GM12864 (cell line): ENCODE measurements around the gene TRPM3.

Experiments used
- DNase-seq: peaks from one replicate; pipeline ENCODE4 v3.0.0-alpha.2; 2011; ENCODE audit warnings: low read depth
- H3K4me3 ChIP-seq: 2 replicates; pipeline ENCODE4 v1.5.1; 2011; ENCODE audit warnings: mild to moderate bottlenecking, low read depth, low read length, control low read depth
- TF ChIP-seq, protein P1 (sequence below): IDR thresholded peaks from 2 replicates; pipeline ENCODE4 v1.5.1; 2011; ENCODE audit warnings: low read depth, mild to moderate bottlenecking, moderate library complexity, low read length, control low read depth, inconsistent platforms; ENCODE audit errors: missing control alignments

TRPM3 gene

DNA sequence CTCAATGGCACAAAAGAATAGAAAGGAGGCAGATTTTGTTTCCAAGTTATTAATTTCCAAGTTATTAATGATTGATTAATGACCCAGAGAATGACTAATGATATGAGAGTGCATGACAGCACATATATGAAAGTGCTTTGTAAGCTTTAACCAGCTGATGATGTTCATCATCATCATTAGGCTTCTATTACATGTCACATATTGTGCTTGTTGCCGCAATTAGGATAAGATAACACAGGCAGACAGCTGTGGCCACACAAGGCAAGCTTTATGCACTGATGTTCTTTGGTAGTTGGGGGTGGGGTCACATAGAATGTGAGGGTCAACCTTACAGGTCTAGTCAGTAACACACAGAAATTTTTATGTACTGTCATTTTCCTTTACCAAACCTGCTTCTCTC lies 219.7 kb downstream of the TRPM3 start:
- no peak for DNase-seq
- TF ChIP-seq, protein P1, sequence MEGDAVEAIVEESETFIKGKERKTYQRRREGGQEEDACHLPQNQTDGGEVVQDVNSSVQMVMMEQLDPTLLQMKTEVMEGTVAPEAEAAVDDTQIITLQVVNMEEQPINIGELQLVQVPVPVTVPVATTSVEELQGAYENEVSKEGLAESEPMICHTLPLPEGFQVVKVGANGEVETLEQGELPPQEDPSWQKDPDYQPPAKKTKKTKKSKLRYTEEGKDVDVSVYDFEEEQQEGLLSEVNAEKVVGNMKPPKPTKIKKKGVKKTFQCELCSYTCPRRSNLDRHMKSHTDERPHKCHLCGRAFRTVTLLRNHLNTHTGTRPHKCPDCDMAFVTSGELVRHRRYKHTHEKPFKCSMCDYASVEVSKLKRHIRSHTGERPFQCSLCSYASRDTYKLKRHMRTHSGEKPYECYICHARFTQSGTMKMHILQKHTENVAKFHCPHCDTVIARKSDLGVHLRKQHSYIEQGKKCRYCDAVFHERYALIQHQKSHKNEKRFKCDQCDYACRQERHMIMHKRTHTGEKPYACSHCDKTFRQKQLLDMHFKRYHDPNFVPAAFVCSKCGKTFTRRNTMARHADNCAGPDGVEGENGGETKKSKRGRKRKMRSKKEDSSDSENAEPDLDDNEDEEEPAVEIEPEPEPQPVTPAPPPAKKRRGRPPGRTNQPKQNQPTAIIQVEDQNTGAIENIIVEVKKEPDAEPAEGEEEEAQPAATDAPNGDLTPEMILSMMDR = no peak
- H3K4me3 ChIP-seq = no peak overlapping the region

- TF ChIP-seq, protein P1 = no peak
- no peak overlapping the region for H3K4me3 ChIP-seq
- no peak for DNase-seq
Observed at GRCh38 chr9:70901013-70901412, 220.4 kb downstream of the TRPM3 start.

DNA sequence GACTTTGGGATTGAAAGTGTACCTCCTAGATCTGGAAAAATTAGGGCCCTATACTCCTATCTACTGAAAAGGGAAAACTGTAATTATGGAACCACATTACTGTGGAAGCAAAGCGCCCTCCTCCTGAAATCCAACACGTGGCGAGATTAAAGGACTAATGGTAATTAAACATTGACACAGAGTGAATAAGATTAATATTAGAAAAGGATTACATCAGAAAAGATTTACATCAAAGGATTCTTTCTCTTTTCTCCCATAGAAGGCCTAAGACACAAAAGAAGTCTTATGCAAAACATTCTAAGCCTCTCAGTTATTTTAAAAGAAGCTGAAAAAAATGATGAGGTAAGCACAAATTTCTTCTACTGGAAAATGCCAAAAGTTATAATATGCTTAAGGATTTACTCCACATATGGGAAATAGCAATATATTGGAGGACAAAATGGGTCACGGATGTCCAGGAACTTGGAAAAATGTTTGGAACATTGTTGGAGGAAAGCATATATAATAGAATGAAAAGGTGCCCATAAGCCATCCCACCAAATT lies 227.8 kb downstream of the TRPM3 start:
- no peak overlapping the region for H3K4me3 ChIP-seq
- TF ChIP-seq, protein P1 = no peak
- DNase-seq = no peak

GRCh38 chr9:70888471-70888870 lies 232.9 kb downstream of the TRPM3 start:
- no peak overlapping the region for H3K4me3 ChIP-seq
- TF ChIP-seq, protein P1 = no peak
- no peak for DNase-seq

- DNase-seq = no peak
- H3K4me3 ChIP-seq = no peak overlapping the region
- TF ChIP-seq, protein P1 = no peak
Observed at GRCh38 chr9:70887826-70888225, 233.6 kb downstream of the TRPM3 start.

- no peak for DNase-seq
- TF ChIP-seq, protein P1 = no peak
Observed at GRCh38 chr9:70883963-70884793, 237.2 kb downstream of the TRPM3 start.

More at GRCh38 chr9:70883963-70884793, 237.2 kb downstream of the TRPM3 start:
- H3K4me3 ChIP-seq = no peak overlapping the region
